Neutrophil (primary cell): ENCODE results near the gene IGFL1.
"Not testable (repeated sequence)": the region's sequence is repeated elsewhere in the genome, so short reads cannot be mapped to it uniquely, and the experiment has no call there.

ENCODE experiments used
- H3K27ac ChIP-seq: fragments of 200-600 bp; sonication (generic); 2 replicates; pipeline ENCODE4 v1.5.1; 2016; ENCODE audit warnings: mild to moderate bottlenecking, moderate library complexity
- H3K27me3 ChIP-seq: fragments of 200-600 bp; sonication (generic); 2 replicates; pipeline ENCODE4 v1.6.0; 2016; ENCODE audit warnings: mild to moderate bottlenecking
- H3K36me3 ChIP-seq: fragments of 200-600 bp; sonication (generic); 2 replicates; pipeline ENCODE4 v1.5.1; 2017
- H3K4me1 ChIP-seq, 2 experiments: fragments of 200-600 bp in 1 of 2; sonication (generic) in 1 of 2; 1 replicate in 1 of 2; 2 replicates in 1 of 2; pipeline versions ENCODE4 v1.5.1 to v1.6.1; 2013 to 2016; ENCODE audit warnings: low read depth in 1 of 2, low read length in 1 of 2, mild to moderate bottlenecking in 1 of 2, moderate library complexity in 1 of 2; ENCODE audit not compliant: control insufficient read depth in 1 of 2, insufficient read depth in 1 of 2
- H3K4me3 ChIP-seq, 2 experiments: fragments of 200-600 bp in 1 of 2; sonication (generic) in 1 of 2; 1 replicate in 1 of 2; 2 replicates in 1 of 2; pipeline ENCODE4 v1.5.1; 2013 to 2016; ENCODE audit warnings: low read depth in 1 of 2, low read length in 1 of 2, mild to moderate bottlenecking in 1 of 2, moderate library complexity in 1 of 2
- H3K9me3 ChIP-seq: fragments of 200-600 bp; sonication (generic); 2 replicates; pipeline ENCODE4 v1.5.1; 2016
- CTCF ChIP-seq: fragments of 200-600 bp; sonication (generic); IDR thresholded peaks from 2 replicates; pipeline ENCODE4 v1.5.1; 2016; ENCODE audit warnings: antibody characterized with exemption

The IGFL1 gene

GRCh38 chr19:46210669-46211068 lies 18.9 kb upstream of the IGFL1 start:
- H3K4me3 ChIP-seq: no peak overlapping the region
- H3K36me3 ChIP-seq: no peaks in the 10 kb centered on the region
- no peaks in the 10 kb centered on the region for H3K9me3 ChIP-seq
- H3K4me1 ChIP-seq: no peaks in the 10 kb centered on the region
- no peak for TF ChIP-seq CTCF
- peaks cover 40% of the 10 kb centered on the region for H3K27me3 ChIP-seq
- H3K27ac ChIP-seq: no peak overlapping the region

GRCh38 chr19:46211201-46211881 lies 18.2 kb upstream of the IGFL1 start:
- Histone ChIP-seq H3K27me3 (peaks cover 39% of the 10 kb centered on the region), H3K4me1 (no peaks in the 10 kb centered on the region)
- TF ChIP-seq CTCF: no peak

GRCh38 chr19:46212592-46212991 lies 16.9 kb upstream of the IGFL1 start:
- not testable (repeated sequence) for H3K27ac ChIP-seq, H3K4me3 ChIP-seq, H3K9me3 ChIP-seq, H3K4me1 ChIP-seq, H3K36me3 ChIP-seq
- H3K27me3 ChIP-seq: peaks cover 39% of the 10 kb centered on the region

More at GRCh38 chr19:46211201-46211881, 18.2 kb upstream of the IGFL1 start:
- Histone ChIP-seq H3K4me3 (no peak overlapping the region), H3K27ac (no peak overlapping the region), H3K9me3 (no peaks in the 10 kb centered on the region), H3K36me3 (no peaks in the 10 kb centered on the region)

- peaks cover 37% of the 10 kb centered on the region for H3K27me3 ChIP-seq
- no peaks in the 10 kb centered on the region for H3K4me1 ChIP-seq
- no peak for TF ChIP-seq CTCF
- H3K4me3 ChIP-seq: no peak overlapping the region
- H3K36me3 ChIP-seq: no peaks in the 10 kb centered on the region
- no peaks in the 10 kb centered on the region for H3K9me3 ChIP-seq
- no peak overlapping the region for H3K27ac ChIP-seq
Observed at GRCh38 chr19:46213156-46213555, 16.4 kb upstream of the IGFL1 start.

GRCh38 chr19:46213806-46214205 lies 15.7 kb upstream of the IGFL1 start:
- no peaks in the 10 kb centered on the region for H3K9me3 ChIP-seq
- H3K27me3 ChIP-seq: peaks cover 31% of the 10 kb centered on the region
- no peak for TF ChIP-seq CTCF
- H3K36me3 ChIP-seq: no peaks in the 10 kb centered on the region
- no peak overlapping the region for H3K4me3 ChIP-seq
- no peaks in the 10 kb centered on the region for H3K4me1 ChIP-seq
- H3K27ac ChIP-seq: no peak overlapping the region

GRCh38 chr19:46216612-46217011 lies 12.9 kb upstream of the IGFL1 start:
- Histone ChIP-seq H3K36me3 (no peaks in the 10 kb centered on the region), H3K27ac (no peak overlapping the region), H3K4me1 (no peaks in the 10 kb centered on the region), H3K9me3 (no peaks in the 10 kb centered on the region), H3K27me3 (peaks cover 19% of the 10 kb centered on the region), H3K4me3 (no peak overlapping the region)
- TF ChIP-seq CTCF: no peak
